Measurements from ENCODE around the gene BATF3.

DNA sequence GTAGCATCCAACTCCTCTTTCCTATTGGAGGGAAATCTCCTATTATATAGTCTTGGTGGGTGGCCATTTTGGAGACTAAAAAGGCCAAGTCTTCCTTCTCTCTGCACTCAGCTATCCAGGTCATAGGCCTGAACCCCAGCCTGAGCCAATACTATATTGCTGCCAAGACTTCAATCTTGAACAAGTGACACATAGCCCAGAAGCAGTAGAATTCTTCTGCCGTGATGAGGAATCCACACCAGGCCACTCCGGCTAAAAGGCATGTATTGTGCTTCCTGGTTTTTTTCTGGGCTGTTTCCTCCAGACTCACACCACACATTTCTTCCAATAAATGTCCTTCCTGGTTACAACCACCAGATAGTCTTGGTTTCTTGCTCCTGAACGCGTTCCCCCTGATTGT, 48.1 kb downstream of the BATF3 start:
- TF ChIP-seq, protein P1, sequence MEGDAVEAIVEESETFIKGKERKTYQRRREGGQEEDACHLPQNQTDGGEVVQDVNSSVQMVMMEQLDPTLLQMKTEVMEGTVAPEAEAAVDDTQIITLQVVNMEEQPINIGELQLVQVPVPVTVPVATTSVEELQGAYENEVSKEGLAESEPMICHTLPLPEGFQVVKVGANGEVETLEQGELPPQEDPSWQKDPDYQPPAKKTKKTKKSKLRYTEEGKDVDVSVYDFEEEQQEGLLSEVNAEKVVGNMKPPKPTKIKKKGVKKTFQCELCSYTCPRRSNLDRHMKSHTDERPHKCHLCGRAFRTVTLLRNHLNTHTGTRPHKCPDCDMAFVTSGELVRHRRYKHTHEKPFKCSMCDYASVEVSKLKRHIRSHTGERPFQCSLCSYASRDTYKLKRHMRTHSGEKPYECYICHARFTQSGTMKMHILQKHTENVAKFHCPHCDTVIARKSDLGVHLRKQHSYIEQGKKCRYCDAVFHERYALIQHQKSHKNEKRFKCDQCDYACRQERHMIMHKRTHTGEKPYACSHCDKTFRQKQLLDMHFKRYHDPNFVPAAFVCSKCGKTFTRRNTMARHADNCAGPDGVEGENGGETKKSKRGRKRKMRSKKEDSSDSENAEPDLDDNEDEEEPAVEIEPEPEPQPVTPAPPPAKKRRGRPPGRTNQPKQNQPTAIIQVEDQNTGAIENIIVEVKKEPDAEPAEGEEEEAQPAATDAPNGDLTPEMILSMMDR (IDR thresholded peaks at IDR 0.05), result no peak
- no peak for TF ChIP-seq POLR2A (IDR thresholded peaks at IDR 0.05)
